HTERT RPE-1 (cell line): ENCODE measurements around the gene HAPSTR1.
"Not testable (repeated sequence)": the region's sequence is repeated elsewhere in the genome, so short reads cannot be mapped to it uniquely, and the experiment has no call there.

Source experiments
- in situ Hi-C: fragments of 300-500 bp; cut with MboI; formaldehyde crosslinking; loops from 4 replicates; pipeline ENCODE4 v1.14.3; 2020; ENCODE audit warnings: low sequenced_read_pairs

The HAPSTR1 gene

GRCh38 chr16:9070254-9070653 is 21.2 kb upstream of the HAPSTR1 start:
- in situ Hi-C loops: no loop called here

GRCh38 chr16:9071377-9071776 is 20.1 kb upstream of the HAPSTR1 start:
- in situ Hi-C loops: no loop called here

GRCh38 chr16:9072806-9073341 is 18.6 kb upstream of the HAPSTR1 start:
- in situ Hi-C loops: no loop called here

GRCh38 chr16:9075299-9076071 is 16.0 kb upstream of the HAPSTR1 start:
- in situ Hi-C loops: no loop called here

- in situ Hi-C loops: no loop called here
Observed at GRCh38 chr16:9077091-9077809, 14.2 kb upstream of the HAPSTR1 start.

GRCh38 chr16:9078467-9079429 is 12.7 kb upstream of the HAPSTR1 start:
- in situ Hi-C loops: not testable (repeated sequence)

- in situ Hi-C loops: no loop called here
Observed at GRCh38 chr16:9079430-9079812, 12.0 kb upstream of the HAPSTR1 start.

GRCh38 chr16:9081158-9081557 is 10.3 kb upstream of the HAPSTR1 start:
- in situ Hi-C loops: no loop called here

- in situ Hi-C loops: no loop called here
Observed at GRCh38 chr16:9081843-9082242, 9.6 kb upstream of the HAPSTR1 start.

GRCh38 chr16:9082422-9082821 is 9.0 kb upstream of the HAPSTR1 start:
- in situ Hi-C loops: no loop called here

- in situ Hi-C loops: not testable (repeated sequence)
Observed at GRCh38 chr16:9087733-9088132, 3.7 kb upstream of the HAPSTR1 start.

- in situ Hi-C loops: no loop called here
Observed at GRCh38 chr16:9088848-9089247, 2.6 kb upstream of the HAPSTR1 start.

- in situ Hi-C loops: no loop called here
Observed at GRCh38 chr16:9089660-9090059, 1.8 kb upstream of the HAPSTR1 start.

GRCh38 chr16:9090101-9090959 is 1.1 kb upstream of the HAPSTR1 start:
- in situ Hi-C loops: no loop called here

- in situ Hi-C loops: no loop called here
Observed at GRCh38 chr16:9091867-9092281, 430 bp downstream of the HAPSTR1 start.

- in situ Hi-C loops: no loop called here
Observed at GRCh38 chr16:9092282-9092977, 986 bp downstream of the HAPSTR1 start.

- in situ Hi-C loops: no loop called here
Observed at GRCh38 chr16:9092978-9093344, 1.5 kb downstream of the HAPSTR1 start.

- in situ Hi-C loops: no loop called here
Observed at GRCh38 chr16:9094011-9094846, 2.8 kb downstream of the HAPSTR1 start.

- in situ Hi-C loops: no loop called here
Observed at GRCh38 chr16:9095171-9095570, 3.7 kb downstream of the HAPSTR1 start.
